ENCODE results near the gene CFAP299. TPM values are rescaled to one million over a fixed set of nuclear protein-coding genes. Genes with fewer than 3 reads are reported as not detected.

The CFAP299 gene
- total RNA-seq, 4 donors from 2014 or later, result 5.1 TPM; not detected in 3

DNA sequence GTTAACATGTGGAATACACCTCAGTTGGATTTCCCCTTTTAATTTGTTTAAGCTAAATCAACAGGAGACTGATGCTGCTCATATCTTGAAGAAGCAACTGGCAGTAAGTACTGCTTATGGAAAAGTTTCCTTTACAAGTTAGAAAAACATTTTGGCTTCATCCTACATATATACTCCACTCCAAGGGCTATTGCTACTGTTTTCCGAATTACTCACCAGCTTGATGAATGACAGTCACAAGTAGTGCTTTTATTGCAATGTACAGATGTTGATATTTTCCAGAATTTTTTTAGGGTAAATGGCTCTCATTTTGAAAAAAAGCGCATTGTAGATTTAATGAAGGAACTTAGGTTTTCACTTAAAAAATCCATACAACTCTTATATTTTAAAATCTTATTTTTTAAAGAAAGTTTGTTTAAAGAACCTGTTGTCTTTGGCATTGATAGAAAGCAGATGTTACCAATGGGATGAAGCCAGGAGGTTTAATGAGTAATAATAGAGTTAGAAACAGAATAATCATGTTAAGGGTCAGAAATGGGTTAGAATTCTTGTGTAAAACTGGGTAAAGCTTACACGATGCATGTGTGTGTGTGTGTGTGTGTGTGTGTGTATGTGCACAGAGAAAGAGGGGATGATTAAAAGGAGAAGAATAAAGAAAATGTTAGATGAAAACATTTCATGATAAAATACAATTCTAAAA lies 272.9 kb downstream of the CFAP299 start:
- no peaks in the 10 kb centered on the region for H3K4me1 ChIP-seq
- no peaks in the 10 kb centered on the region for H3K9me3 ChIP-seq
- no peak overlapping the region for H3K27ac ChIP-seq
- WGBS, 2 donors (ENCODE audit: low coverage in 1 of 2), result 15 to 28% methylated on average over 3 of the region's 3 CpGs
- TF ChIP-seq POLR2AphosphoS5 (IDR thresholded peaks at IDR 0.05), result no peak
- no peak overlapping the region for H3K4me3 ChIP-seq
- no peaks in the 10 kb centered on the region for H3K36me3 ChIP-seq
- no peaks in the 10 kb centered on the region for H3K27me3 ChIP-seq
- no peak for ATAC-seq

DNA sequence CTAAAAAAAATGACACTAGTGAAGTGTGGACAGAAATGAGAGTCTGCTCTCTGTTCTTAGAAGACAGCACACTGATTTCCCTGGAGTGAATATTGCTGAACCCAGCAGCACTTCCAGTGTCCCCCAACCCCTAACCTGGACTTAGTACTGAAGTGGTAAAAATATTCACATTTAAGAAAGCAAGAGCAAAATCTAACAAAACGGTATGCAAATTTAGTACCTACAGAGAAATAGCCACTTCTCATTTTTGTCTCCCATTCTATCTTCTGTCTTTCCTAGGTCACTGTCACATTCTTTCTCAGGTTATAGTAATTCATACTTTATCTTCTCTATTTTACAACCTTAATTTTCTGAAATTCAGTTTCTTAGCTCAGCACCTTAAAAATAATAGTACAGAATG lies 274.7 kb downstream of the CFAP299 start:
- TF ChIP-seq POLR2A (IDR thresholded peaks at IDR 0.05), result no peak
- TF ChIP-seq, protein P1, sequence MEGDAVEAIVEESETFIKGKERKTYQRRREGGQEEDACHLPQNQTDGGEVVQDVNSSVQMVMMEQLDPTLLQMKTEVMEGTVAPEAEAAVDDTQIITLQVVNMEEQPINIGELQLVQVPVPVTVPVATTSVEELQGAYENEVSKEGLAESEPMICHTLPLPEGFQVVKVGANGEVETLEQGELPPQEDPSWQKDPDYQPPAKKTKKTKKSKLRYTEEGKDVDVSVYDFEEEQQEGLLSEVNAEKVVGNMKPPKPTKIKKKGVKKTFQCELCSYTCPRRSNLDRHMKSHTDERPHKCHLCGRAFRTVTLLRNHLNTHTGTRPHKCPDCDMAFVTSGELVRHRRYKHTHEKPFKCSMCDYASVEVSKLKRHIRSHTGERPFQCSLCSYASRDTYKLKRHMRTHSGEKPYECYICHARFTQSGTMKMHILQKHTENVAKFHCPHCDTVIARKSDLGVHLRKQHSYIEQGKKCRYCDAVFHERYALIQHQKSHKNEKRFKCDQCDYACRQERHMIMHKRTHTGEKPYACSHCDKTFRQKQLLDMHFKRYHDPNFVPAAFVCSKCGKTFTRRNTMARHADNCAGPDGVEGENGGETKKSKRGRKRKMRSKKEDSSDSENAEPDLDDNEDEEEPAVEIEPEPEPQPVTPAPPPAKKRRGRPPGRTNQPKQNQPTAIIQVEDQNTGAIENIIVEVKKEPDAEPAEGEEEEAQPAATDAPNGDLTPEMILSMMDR (IDR thresholded peaks at IDR 0.05), result no peak
- TF ChIP-seq POLR2AphosphoS5 (IDR thresholded peaks at IDR 0.05), result no peak
- Histone ChIP-seq H3K9me3 (no peaks in the 10 kb centered on the region), H3K27ac (no peak overlapping the region), H3K4me1 (no peaks in the 10 kb centered on the region), H3K27me3 (no peaks in the 10 kb centered on the region), H3K36me3 (no peaks in the 10 kb centered on the region), H3K4me3 (no peak overlapping the region)
- 82 to 92% methylated on average over 1 of the region's 1 CpG for WGBS, 2 donors (ENCODE audit: low coverage in 1 of 2)
- no peak for ATAC-seq

DNA sequence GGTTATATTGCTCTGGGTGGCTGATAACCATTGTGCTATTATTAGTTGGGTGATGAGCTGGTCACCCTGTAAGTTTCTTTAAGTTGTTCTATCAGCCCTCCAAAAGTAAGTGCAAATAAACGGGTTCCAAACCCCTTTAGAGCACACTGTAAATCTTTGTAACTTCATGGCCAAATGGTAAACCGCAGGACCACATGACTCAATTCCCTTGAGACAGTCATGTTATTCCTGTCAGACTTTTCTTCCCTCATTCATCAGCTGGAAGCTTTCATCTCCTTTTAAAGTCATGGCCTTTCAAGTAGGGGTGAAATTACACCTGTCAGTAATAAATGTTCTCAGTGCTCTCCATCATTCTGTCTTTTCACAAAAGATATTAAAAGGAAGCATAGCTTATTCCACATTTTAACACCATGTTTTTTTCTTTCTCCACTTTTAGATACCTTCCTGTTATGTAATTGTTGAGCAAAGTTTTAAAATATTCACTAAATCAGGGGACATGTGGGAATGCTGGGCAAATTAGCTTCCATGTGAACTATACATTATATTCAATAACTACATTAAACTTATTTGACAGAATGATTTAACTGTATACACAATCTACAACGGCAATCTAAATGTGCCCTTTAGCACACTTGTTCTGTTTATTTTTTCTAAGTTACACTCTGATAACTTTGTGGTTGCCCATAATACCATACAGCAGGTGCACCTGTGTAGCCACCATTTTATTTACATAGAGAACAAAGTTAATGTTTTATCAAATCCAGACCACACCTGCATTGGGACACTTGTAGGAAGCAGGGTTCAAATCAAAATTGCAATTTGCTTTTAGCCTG lies 275.5 kb downstream of the CFAP299 start:
- no peak for ATAC-seq
- no peak overlapping the region for H3K27ac ChIP-seq
- WGBS, 2 donors (ENCODE audit: low coverage in 1 of 2), result 27 to 52% methylated on average over 2 to 3 of the region's 3 CpGs
- TF ChIP-seq POLR2A (IDR thresholded peaks at IDR 0.05) (no peak), EP300 (IDR thresholded peaks at IDR 0.05) (no peak), POLR2AphosphoS5 (IDR thresholded peaks at IDR 0.05) (no peak)
- TF ChIP-seq, protein P1 (IDR thresholded peaks at IDR 0.05), result no peak
- H3K9me3 ChIP-seq, result no peaks in the 10 kb centered on the region
- H3K4me1 ChIP-seq, result no peaks in the 10 kb centered on the region
- no peaks in the 10 kb centered on the region for H3K27me3 ChIP-seq
- no peak overlapping the region for H3K4me3 ChIP-seq
- no peaks in the 10 kb centered on the region for H3K36me3 ChIP-seq

DNA sequence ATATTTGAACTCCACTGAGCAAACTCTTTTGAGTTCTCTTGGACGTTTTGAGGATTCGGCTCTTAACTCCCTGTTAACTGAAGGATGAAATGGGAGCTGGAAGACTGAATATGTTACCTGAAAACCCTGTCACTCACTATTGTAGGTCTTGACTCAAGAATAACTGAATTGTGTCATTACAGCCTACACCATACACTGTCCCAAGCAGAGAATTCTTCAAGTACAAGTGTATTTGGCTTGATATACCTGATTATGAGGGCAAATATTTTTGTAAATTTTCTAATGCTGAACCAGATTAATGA lies 276.1 kb downstream of the CFAP299 start:
- Histone ChIP-seq H3K9me3 (no peaks in the 10 kb centered on the region), H3K4me1 (no peaks in the 10 kb centered on the region), H3K36me3 (no peaks in the 10 kb centered on the region), H3K27me3 (no peaks in the 10 kb centered on the region), H3K4me3 (no peak overlapping the region), H3K27ac (no peak overlapping the region)
- no peak for TF ChIP-seq EP300 (IDR thresholded peaks at IDR 0.05)
- TF ChIP-seq, protein P1 (IDR thresholded peaks at IDR 0.05), result no peak
- no peak for TF ChIP-seq POLR2A (IDR thresholded peaks at IDR 0.05)
- no peak for TF ChIP-seq POLR2AphosphoS5 (IDR thresholded peaks at IDR 0.05)
- WGBS, 2 donors (ENCODE audit: low coverage in 1 of 2), result 80 to 85% methylated on average over 2 of the region's 2 CpGs
- ATAC-seq, result no peak

DNA sequence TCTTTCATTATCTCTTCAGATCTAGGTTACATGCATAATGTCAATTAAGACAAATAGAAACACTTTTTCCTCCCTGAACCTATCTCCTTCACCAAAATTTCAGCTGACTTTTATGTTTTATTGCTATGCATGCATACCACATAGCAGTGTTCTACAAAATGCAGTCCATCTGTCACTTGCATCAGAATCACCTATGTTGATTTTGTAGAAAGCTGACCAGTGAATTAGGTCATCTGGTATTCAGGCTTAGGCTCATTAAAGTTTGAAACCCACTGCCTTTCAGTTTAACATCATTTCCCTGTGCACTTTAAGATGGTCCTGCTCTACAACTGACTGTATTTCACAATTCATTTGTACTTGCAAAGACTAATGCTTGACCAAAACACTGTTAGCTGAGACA lies 277.9 kb downstream of the CFAP299 start:
- no peak overlapping the region for H3K4me3 ChIP-seq
- no peaks in the 10 kb centered on the region for H3K27me3 ChIP-seq
- H3K9me3 ChIP-seq, result no peaks in the 10 kb centered on the region
- ATAC-seq, result no peak
- H3K27ac ChIP-seq, result no peak overlapping the region
- no peaks in the 10 kb centered on the region for H3K36me3 ChIP-seq
- no peak for TF ChIP-seq POLR2A (IDR thresholded peaks at IDR 0.05)
- no peak for TF ChIP-seq EP300 (IDR thresholded peaks at IDR 0.05)
- no peak for TF ChIP-seq POLR2AphosphoS5 (IDR thresholded peaks at IDR 0.05)
- TF ChIP-seq, protein P1 (IDR thresholded peaks at IDR 0.05), result no peak
- no peaks in the 10 kb centered on the region for H3K4me1 ChIP-seq

All from gastroesophageal sphincter (tissue), 4 donors.